ENCODE results near the gene MACROD2. TPM values are rescaled to one million over a fixed set of nuclear protein-coding genes. Genes with fewer than 3 reads are reported as not detected.

The MACROD2 gene
- total RNA-seq, 6 experiments from 2014 or later = 0.05 to 0.57 (median 0.11) TPM; not detected in 1

DNA sequence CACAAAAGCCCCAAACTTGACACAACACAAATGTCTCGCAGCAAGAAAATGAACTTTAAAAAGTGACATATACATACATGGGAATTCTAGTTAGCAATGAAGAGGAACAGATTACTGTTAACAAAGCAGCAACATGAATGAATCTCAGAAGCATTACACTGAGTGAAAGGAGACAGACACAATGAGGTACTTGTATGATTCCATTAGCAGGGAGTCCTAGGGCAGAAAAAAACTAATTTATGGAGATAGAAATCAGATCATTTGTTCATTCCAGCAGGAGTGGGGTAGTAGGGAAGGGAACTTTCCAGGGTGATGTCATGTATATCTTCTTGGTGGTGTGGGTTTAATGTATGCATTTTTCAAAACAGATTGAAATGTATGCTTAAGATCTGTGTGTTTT is 2053.6 kb downstream of the MACROD2 start:
- TF ChIP-seq, protein P1, sequence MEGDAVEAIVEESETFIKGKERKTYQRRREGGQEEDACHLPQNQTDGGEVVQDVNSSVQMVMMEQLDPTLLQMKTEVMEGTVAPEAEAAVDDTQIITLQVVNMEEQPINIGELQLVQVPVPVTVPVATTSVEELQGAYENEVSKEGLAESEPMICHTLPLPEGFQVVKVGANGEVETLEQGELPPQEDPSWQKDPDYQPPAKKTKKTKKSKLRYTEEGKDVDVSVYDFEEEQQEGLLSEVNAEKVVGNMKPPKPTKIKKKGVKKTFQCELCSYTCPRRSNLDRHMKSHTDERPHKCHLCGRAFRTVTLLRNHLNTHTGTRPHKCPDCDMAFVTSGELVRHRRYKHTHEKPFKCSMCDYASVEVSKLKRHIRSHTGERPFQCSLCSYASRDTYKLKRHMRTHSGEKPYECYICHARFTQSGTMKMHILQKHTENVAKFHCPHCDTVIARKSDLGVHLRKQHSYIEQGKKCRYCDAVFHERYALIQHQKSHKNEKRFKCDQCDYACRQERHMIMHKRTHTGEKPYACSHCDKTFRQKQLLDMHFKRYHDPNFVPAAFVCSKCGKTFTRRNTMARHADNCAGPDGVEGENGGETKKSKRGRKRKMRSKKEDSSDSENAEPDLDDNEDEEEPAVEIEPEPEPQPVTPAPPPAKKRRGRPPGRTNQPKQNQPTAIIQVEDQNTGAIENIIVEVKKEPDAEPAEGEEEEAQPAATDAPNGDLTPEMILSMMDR (IDR thresholded peaks at IDR 0.05) = no peak
- DNase-seq = no peak
- Mint-ChIP-seq H3K4me3 (no peak overlapping the region), H3K4me1 (ENCODE audit: low read depth) (no peaks in the 10 kb centered on the region), H3K9me3 (peaks cover 37% of the 10 kb centered on the region), H3K27me3 (ENCODE audit: insufficient read depth) (no peaks in the 10 kb centered on the region; the same call in 1 of the 2 replicates), H3K36me3 (ENCODE audit: low read depth) (no peaks in the 10 kb centered on the region), H3K27ac (no peak overlapping the region)

DNA sequence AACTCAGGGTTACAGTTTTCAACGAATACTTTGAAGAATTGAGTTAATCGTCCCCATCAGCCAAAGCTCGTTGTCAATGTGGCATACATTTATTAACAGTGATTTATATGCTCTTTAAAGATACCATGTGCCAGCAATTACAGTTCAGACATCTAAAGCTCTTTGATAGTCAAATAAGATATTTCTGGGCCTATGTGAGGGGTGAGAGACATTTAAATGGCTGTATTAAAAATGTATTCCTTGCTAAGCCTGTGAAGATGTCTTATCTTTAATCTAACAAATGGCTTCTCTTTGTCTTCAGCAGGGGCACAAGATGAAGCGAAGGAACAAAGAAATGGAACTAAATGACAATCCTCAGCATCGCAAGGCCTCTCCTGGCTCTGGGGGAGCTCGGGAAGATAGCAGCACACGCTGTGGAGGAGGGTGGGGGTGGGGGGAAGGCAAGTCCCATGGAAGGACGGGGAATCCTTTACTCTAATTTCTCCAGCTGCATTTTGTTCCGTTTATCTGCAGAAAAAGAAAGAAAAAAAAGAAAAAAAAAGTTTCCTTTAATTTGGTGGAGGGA is 2054.3 kb downstream of the MACROD2 start:
- H3K36me3 Mint-ChIP-seq (ENCODE audit: low read depth) = no peaks in the 10 kb centered on the region
- no peak overlapping the region for H3K4me3 Mint-ChIP-seq
- no peak for DNase-seq
- no peaks in the 10 kb centered on the region for H3K4me1 Mint-ChIP-seq (ENCODE audit: low read depth)
- H3K27ac Mint-ChIP-seq = no peak overlapping the region
- no peaks in the 10 kb centered on the region; the same call in 1 of the 2 replicates for H3K27me3 Mint-ChIP-seq (ENCODE audit: insufficient read depth)
- peaks cover 34% of the 10 kb centered on the region for H3K9me3 Mint-ChIP-seq
- TF ChIP-seq, protein P1 (IDR thresholded peaks at IDR 0.05) = no peak

GRCh38 chr20:16050366-16050765 is 2055.1 kb downstream of the MACROD2 start:
- H3K27ac Mint-ChIP-seq = no peak overlapping the region
- H3K36me3 Mint-ChIP-seq (ENCODE audit: low read depth) = no peaks in the 10 kb centered on the region
- TF ChIP-seq, protein P1 (IDR thresholded peaks at IDR 0.05) = no peak
- no peak for DNase-seq
- H3K9me3 Mint-ChIP-seq = peaks cover 36% of the 10 kb centered on the region
- H3K4me1 Mint-ChIP-seq (ENCODE audit: low read depth) = no peaks in the 10 kb centered on the region
- no peak overlapping the region for H3K4me3 Mint-ChIP-seq
- H3K27me3 Mint-ChIP-seq (ENCODE audit: insufficient read depth) = no peaks in the 10 kb centered on the region; the same call in 1 of the 2 replicates

- Mint-ChIP-seq H3K27ac (no peak overlapping the region), H3K27me3 (ENCODE audit: insufficient read depth) (no peaks in the 10 kb centered on the region; the same call in 1 of the 2 replicates), H3K36me3 (ENCODE audit: low read depth) (no peaks in the 10 kb centered on the region), H3K4me3 (no peak overlapping the region), H3K9me3 (peaks cover 36% of the 10 kb centered on the region), H3K4me1 (ENCODE audit: low read depth) (no peaks in the 10 kb centered on the region)
- TF ChIP-seq, protein P1 (IDR thresholded peaks at IDR 0.05) = no peak
- DNase-seq = no peak
Observed at GRCh38 chr20:16051968-16052367, 2056.7 kb downstream of the MACROD2 start.

GRCh38 chr20:16052456-16052855 is 2057.1 kb downstream of the MACROD2 start:
- H3K27me3 Mint-ChIP-seq (ENCODE audit: insufficient read depth) = no peaks in the 10 kb centered on the region; the same call in 1 of the 2 replicates
- TF ChIP-seq, protein P1 (IDR thresholded peaks at IDR 0.05) = no peak
- no peak for DNase-seq
- H3K27ac Mint-ChIP-seq = no peak overlapping the region
- H3K36me3 Mint-ChIP-seq (ENCODE audit: low read depth) = no peaks in the 10 kb centered on the region
- H3K4me1 Mint-ChIP-seq (ENCODE audit: low read depth) = no peaks in the 10 kb centered on the region
- H3K4me3 Mint-ChIP-seq = no peak overlapping the region
- peaks cover 31% of the 10 kb centered on the region for H3K9me3 Mint-ChIP-seq
